Psoas muscle (tissue), 8 donors: ENCODE data around the gene USP40. TPM values are rescaled to one million over a fixed set of nuclear protein-coding genes. Genes with fewer than 3 reads are reported as not detected.

Source experiments
- ATAC-seq, 4 donors: fragments of 200-7000 bp; cut with Tn5 transposase; one replicate each; pipeline ENCODE4 v1.9.1; 2020; ENCODE audit warnings: moderate library complexity in 3 of 4, mild to moderate bottlenecking in 2 of 4
- DNase-seq, 2 donors: peaks; one replicate each; pipeline ENCODE4 v3.0.0-alpha.2; 2020
- H3K27ac ChIP-seq: fragments of 200-600 bp; one replicate; pipeline ENCODE4 v1.8.0; 2022
- H3K27me3 ChIP-seq, 3 donors: fragments of 200-600 bp in 1 of 3; one replicate each; pipeline versions ENCODE4 v1.6.1 to v1.8.0; 2013 to 2022; ENCODE audit warnings: low read length in 2 of 3, mild to moderate bottlenecking in 2 of 3, moderate library complexity in 1 of 3; ENCODE audit not compliant: insufficient read depth in 3 of 3
- H3K36me3 ChIP-seq, 2 donors: fragments of 200-600 bp in 1 of 2; one replicate each; pipeline versions ENCODE4 v1.6.1 to v1.8.0; 2013 to 2022; ENCODE audit warnings: low read depth in 1 of 2, mild to moderate bottlenecking in 1 of 2, moderate library complexity in 1 of 2; ENCODE audit not compliant: insufficient read depth in 1 of 2
- H3K4me1 ChIP-seq: fragments of 200-600 bp; one replicate; pipeline ENCODE4 v1.8.0; 2022
- H3K4me3 ChIP-seq: fragments of 200-600 bp; one replicate; pipeline ENCODE4 v1.8.0; 2022; ENCODE audit warnings: mild to moderate bottlenecking
- H3K9me3 ChIP-seq: fragments of 200-600 bp; one replicate; pipeline ENCODE4 v1.8.0; 2022
- WGBS, 3 donors: extraction: QIAGEN DNeasy Blood & Tissue Kit; methylation state at CpG; one replicate each; pipeline versions ENCODE4 v1.1.6 to v1.1.7; 2013; 5-methylcytosine and 5-hydroxymethylcytosine counted together
- intact Hi-C, 2 donors: fragments of 100-400 bp; cut with DNase I; formaldehyde crosslinking; loops; one replicate each; pipeline versions ENCODE4 v1.11.0 to v1.14.2; 2022
- polyA plus RNA-seq, 3 donors: library from polyadenylated mRNA; stranded (reverse); fragments of 200-250 nt; gene quantifications; one replicate each; pipeline ENCODE4 v1.2.3, GENCODE V29; 2013
- total RNA-seq, 4 donors: library from RNA; stranded (reverse); fragmentation: NEBNext Ultra II Directional in 2 of 4; extraction: Animal tissue kit (Norgen Biotek cat#: 25700) in 2 of 4; gene quantifications; one replicate each; pipeline versions ENCODE4 v1.2.1 to v1.2.4, GENCODE V29; 2021 to 2023
- TF ChIP-seq, protein P1 (sequence below): fragments of 200-600 bp; IDR thresholded peaks from one replicate; pipeline ENCODE4 v1.8.0; 2022; ENCODE audit warnings: antibody characterized with exemption
- donor health status: healthy with polysubstance abuse.
- donor health status: DM: no; HTN: no; CAD: no; lungs with moderate emphysema.
- donor health status: Bipolar disorder and iron deficiency.
- donor health status: healthy.
- donor health status: DM: yes; HTN: yes; CAD: no.
- donor health status: DM: no; HTN: no; CAD: no.
- donor health status: DM: no; HTN: no; CAD: no.
- donor health status: DM: yes; HTN: yes; CAD: no.

Gene USP40
- total and polyA plus RNA-seq, 7 donors: 9.1 to 23.3 (median 19.4) TPM

DNA sequence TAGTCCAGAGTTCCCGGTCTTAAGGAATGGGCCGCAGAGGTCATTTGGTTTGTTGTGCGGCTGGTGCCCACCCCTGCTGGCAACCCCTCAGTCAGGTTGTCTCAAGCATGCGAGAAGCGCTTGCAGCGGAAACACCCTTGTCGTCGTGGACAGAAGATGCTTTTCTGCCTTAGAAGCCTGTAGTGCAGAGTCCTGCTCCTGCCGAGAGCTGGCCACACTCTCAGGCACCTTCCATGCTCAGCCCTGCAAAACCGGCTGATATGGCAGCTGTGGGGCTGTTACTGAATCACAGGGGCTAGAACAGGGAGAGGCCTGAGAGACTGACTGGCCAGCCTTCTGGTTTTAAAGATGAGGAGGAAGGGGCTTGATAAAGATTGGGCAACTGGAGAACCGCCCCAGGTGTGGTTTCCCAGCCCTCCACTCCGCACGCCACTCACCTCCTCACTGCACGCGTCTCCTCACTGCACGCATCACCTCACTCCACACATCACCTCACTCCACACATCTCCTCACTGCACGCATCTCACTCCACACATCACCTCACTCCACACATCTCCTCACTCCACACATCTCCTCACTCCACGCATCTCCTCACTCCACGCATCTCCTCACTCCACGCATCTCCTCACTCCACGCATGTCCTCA lies 103.6 kb downstream of the USP40 start:
- Histone ChIP-seq H3K4me3 (no peak overlapping the region), H3K27ac (no peak overlapping the region), H3K36me3 (peaks cover 0 to 100% of the 10 kb centered on the region in 2 donors), H3K4me1 (peaks cover 14% of the 10 kb centered on the region), H3K27me3 (no peaks in the 10 kb centered on the region), H3K9me3 (no peaks in the 10 kb centered on the region)
- DNase-seq (peak; percentile 9 to 33), ATAC-seq (no peak)
- TF ChIP-seq, protein P1, sequence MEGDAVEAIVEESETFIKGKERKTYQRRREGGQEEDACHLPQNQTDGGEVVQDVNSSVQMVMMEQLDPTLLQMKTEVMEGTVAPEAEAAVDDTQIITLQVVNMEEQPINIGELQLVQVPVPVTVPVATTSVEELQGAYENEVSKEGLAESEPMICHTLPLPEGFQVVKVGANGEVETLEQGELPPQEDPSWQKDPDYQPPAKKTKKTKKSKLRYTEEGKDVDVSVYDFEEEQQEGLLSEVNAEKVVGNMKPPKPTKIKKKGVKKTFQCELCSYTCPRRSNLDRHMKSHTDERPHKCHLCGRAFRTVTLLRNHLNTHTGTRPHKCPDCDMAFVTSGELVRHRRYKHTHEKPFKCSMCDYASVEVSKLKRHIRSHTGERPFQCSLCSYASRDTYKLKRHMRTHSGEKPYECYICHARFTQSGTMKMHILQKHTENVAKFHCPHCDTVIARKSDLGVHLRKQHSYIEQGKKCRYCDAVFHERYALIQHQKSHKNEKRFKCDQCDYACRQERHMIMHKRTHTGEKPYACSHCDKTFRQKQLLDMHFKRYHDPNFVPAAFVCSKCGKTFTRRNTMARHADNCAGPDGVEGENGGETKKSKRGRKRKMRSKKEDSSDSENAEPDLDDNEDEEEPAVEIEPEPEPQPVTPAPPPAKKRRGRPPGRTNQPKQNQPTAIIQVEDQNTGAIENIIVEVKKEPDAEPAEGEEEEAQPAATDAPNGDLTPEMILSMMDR: no peak
- intact Hi-C loops: no loop called here
- WGBS, 3 donors: 93 to 94% (median 93%) methylated on average over 21 of the region's 21 CpGs

DNA sequence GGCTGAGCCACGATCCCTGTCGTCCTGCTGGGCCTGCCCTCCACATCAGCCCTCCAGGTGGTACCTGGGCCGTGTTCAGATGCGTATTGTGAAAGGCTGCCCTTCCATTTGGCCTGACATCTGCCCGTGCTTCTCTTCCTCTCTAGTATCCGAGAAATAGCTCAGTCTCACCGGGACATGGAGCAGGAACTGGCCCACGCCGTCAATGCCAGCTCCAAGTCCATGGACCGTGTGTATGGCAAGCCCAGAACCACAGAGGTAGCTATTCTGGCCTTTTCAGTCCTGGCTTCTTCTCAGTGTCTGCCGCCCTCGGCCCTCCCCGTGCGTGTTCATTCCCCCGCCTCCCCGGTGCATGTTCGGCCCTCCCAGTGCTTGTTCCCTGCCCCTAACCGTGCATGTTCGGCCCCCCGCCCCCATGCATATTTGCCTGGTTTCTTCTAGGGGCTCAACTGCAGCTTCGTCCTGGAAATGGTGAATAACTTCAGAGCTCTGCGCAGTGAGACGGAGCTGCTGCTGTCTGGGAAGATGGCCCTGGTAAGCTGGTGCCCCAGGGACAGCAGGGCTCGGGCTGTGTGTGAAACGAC lies 104.3 kb downstream of the USP40 start:
- Histone ChIP-seq H3K4me3 (no peak overlapping the region), H3K36me3 (peaks cover 0 to 100% of the 10 kb centered on the region in 2 donors), H3K27me3 (no peaks in the 10 kb centered on the region), H3K27ac (peak overlapping the region; percentile 84), H3K4me1 (peaks cover 14% of the 10 kb centered on the region), H3K9me3 (no peaks in the 10 kb centered on the region)
- TF ChIP-seq, protein P1: no peak
- DNase-seq (peak; percentile 7 to 50), ATAC-seq (no peak)
- 92 to 96% (median 92%) methylated on average over 25 of the region's 25 CpGs for WGBS, 3 donors
- intact Hi-C loops: no loop called here

DNA sequence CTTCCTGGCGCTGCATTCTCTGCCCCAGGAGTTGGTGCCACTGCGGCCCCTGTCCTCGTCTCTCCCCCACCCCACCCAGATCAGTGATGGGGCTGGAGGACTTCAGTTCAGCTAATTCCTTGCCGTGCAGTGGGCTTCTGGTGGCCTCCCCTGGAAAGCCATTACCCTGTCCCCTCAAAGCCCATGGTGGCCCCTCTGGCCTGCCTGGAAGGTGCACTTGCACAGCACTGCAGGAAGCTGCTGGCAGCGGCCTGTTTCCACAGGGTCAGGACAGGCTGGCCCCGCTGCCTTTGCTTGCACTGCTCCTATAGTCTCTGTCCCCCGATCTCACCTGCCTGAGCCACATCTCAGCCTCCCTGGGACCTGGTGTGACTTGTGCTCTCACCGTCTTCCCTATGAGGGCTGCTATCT lies 105.1 kb downstream of the USP40 start:
- peak in 3 of 4 donors; percentile 3 to 9 (median 7) for ATAC-seq
- Histone ChIP-seq H3K27ac (peak overlapping the region; percentile 84), H3K4me1 (peaks cover 14% of the 10 kb centered on the region)

DNA sequence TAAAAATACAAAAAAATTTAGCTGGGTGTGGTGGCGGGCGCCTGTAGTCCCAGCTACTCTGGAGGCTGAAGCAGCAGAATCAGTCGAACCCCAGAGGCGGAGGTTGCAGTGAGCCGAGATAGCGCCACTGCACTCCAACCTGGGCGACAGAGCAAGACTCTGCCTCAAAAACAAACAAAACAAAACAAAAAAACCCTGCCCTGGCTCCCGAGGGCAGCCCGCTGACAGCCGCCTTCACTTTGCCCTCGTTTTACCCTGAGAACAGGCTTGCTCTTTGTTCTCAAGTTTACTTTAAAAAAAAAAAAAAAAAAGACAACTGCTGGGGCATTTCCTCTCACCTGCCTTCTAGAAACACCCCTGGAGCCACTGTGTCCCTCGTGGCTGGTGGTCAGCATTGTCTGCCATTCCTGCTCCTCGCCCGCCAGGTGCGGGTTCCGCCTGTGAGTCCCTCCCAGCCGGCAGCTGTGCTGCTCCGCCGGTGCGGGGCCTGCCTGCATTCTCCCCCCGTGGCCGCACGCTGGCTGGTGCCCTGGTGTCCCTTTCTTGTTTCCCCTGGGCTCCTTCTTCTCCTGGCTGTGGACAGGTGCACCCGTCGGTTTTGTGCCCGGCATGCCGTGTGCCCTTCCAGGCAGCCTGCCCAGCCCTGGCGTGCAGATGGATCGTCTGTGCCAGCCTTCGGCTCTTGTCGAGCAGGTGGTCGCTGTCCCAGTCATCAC lies 105.7 kb downstream of the USP40 start:
- TF ChIP-seq, protein P1: no peak
- no peak overlapping the region for H3K4me3 ChIP-seq
- no peaks in the 10 kb centered on the region for H3K9me3 ChIP-seq
- ATAC-seq (peak; percentile 77 to 85 (median 82)), DNase-seq (peak; percentile 72 to 90)
- peaks cover 0 to 100% of the 10 kb centered on the region in 2 donors for H3K36me3 ChIP-seq
- peaks cover 14% of the 10 kb centered on the region for H3K4me1 ChIP-seq
- intact Hi-C loops: no loop called here
- H3K27me3 ChIP-seq: no peaks in the 10 kb centered on the region
- peak overlapping the region; percentile 84 for H3K27ac ChIP-seq
- WGBS, 3 donors: 36 to 50% (median 40%) methylated on average over 32 of the region's 32 CpGs

More for the DNA sequence above, 105.1 kb downstream of the USP40 start:
- WGBS, 3 donors: 57 to 65% (median 59%) methylated on average over 8 of the region's 8 CpGs
- Histone ChIP-seq H3K36me3 (peaks cover 0 to 100% of the 10 kb centered on the region in 2 donors), H3K4me3 (no peak overlapping the region), H3K27me3 (no peaks in the 10 kb centered on the region), H3K9me3 (no peaks in the 10 kb centered on the region)
- DNase-seq: peak in 1 of 2 donors; percentile 12
- TF ChIP-seq, protein P1: no peak
- intact Hi-C loops: no loop called here
